Stimulated activated CD4-positive, alpha-beta T cell treated with anti-CD3 and anti-CD28 coated beads, Interleukin-2, amount 100 ng/mL, for 24 hours (primary cell): ENCODE results near the gene TENM4.

ENCODE experiments used
- DNase-seq, 2 donors: peaks; one replicate each; pipeline ENCODE4 v3.0.0-alpha.2; 2020

TENM4 gene

DNA sequence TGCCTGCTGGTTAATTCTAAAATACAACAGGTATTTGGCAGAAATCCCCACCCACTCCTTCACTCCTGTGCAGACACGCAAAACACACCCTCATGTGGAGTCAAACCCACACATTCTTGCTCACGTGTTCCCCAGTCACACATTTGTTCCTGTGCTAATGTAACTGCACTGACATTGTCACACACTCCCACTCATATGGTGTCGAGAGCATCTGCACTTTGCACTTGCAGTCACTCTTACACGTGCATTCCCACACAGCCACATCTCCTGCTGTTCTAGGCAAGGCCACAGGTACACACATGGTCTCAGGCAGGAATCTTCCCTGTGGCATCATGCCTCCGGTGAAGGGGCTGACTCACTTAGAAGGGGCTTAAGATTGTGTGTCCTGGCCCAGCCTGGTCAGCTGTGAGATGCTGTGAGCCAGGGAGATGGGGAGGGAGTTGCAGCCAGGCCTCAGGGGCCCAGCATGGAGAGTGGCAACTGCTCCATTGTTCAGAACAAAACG, 395.0 kb downstream of the TENM4 start:
- DNase-seq = no peak

DNA sequence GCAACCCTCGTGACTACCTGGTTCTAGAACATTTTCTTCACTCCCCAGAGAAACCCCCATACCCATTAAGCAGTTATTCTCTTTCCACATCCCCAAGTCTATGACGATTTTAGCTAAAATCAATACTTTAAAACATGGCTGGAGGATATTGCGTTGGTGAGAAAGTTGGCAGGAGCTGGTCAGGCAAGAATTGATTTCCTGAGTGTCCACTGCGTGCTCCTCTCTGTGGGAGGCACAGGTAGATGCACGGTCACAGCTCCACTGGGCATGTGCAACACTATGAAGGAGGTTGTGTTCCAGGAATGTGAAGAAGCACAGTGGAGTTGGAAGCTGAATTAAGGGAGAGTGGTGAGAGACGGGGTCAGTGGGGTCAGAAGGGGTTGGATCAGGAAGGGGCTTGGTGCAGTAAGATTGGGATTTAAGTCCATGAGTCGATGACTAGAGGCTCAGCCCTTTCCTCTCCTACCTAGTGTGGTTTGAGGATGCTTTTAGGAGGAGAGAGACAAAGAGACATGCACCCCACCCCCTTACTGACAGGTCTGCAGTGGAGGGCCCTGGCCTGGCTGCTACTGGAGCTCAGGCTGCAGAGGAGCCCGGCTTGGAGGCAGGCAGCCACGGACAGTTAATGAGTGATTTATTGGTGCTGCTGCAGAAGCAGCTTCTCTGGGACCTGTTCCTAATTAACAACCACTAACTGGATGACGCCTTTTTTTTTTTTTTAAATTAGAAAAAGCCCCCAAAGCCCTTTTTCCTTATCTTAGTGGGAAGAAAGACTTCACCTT, 395.6 kb downstream of the TENM4 start:
- DNase-seq = no peak

DNA sequence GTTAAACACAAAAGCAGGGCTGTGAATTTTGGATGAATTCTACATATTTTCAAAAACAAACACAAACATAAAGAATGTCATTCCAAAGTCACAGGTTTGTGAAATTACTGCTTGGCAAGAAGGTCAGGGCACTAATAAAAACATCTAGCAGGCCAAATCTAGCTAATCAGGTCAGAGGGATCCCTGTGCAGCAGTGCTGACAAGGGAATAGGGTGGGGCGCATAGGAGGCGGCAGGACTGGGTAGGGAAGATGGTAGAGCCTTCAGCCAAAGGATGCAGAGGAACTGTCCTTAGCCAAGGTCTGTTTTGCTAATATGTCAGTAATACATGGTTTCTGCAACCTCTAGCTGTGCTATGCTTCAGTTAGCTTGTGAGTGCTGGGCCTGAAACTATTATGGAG, 396.6 kb downstream of the TENM4 start:
- DNase-seq = no peak

DNA sequence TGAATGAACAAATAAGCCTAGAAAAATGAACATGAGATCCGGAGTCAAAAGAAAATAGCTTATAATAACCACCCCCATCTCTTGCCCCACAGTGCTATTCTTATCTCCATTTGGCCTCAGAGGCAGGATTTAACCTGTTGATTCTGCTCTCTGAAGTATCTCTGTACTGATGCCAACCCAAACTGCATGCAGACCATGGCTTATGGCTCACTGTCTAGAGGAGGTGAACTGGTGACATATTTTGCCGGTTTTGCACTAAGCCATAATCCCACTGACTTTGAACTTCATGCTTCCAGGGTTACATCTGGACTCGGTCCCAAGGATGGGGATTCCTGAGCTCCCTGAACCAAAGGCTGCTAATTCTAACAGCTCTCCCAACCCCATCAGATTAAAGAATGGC, 397.1 kb downstream of the TENM4 start:
- no peak for DNase-seq

DNA sequence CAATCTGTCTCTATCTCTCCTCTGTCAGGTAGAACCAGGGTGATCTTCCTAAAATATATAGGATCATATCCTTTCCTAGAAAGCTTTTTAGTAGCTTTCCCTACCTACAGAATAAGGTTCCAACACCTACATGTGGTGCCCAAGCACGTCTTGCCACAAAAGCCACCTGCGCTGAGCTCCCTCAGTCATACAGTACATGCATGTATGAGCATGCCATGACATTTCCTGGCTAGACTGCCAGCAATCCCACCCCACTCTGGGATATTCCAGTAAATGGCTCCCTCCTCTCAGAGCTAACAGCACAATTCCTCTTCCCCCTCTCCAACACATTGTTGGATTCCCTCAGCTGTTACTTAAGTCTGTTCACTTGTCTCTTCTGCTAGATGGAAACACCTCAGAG, 398.0 kb downstream of the TENM4 start:
- DNase-seq = no peak

DNA sequence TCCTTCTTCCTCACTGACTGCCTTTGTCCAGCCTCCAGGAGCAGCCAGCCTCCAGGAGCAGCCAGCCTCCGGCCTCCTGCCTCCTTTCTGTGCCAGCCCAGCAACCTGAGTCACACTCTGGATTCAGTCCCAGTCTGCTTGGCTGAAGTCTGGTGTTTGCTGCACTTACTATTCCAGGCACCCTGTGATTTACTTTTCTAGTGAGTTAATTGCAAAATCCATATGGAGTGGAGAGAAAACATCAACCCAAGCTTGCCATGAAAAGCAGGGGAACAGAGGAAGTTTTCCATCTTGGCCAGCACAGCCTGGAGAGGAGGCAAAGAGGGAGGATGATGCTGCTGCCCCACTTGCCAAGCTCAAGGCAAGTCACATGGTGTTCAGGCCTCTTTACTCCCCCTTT, 400.5 kb downstream of the TENM4 start:
- no peak for DNase-seq

DNA sequence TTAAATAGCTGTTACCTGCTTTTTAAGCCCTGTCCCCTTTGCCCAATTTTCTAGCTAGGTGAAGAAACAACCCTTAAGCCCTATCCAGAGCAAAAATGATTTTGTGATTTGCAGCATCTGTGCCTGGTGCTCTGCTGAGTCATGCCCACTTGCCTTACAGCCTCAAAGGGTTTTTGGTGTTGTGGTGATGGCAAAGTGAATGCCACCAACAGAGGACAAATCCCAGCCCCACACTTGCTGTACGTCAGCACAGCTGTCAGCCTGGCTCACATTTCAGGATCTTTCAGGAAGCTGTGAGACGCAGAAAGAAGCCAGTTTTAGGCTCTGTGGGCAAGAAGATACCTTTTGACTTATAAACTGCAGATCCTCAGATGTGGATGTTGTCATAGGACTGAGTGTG, 401.7 kb downstream of the TENM4 start:
- DNase-seq = no peak

DNA sequence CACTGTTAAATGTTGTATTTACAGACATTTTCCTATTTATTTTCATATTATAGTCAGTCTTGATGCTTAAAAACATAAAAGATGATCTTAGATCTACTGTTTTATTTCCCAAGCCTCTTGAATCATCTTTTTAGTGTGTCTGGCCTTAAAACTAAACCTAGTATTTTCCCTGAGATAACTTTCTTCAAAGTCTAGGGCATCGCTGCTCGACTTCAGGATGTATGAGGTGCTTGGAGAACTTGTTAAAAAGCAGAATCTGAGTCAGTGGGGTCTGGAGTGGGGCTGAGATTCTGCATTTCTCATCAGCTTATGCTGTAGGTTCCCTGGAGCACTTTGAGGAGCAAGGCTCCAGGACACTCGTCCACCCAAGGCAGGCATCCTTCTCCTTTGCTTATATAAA, 404.9 kb downstream of the TENM4 start:
- no peak for DNase-seq

DNA sequence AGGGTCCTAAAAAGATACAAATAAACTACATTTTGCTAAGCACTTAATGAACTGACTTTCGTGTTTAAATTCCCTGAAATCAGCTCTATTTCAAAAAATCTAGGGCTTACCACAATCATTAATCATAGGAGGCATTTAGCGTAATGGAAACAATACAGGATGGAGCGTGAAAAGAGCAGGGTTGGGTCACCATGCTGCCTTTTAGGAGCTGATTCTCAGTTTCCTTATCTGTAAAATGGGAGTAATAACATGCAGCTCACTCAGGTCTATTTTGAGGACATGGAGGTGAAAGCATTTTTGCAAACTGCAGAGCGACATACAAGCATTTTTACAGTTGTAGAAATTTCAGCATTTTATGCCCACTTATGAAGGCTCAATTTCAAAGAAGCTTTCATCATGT, 407.0 kb downstream of the TENM4 start:
- no peak for DNase-seq

DNA sequence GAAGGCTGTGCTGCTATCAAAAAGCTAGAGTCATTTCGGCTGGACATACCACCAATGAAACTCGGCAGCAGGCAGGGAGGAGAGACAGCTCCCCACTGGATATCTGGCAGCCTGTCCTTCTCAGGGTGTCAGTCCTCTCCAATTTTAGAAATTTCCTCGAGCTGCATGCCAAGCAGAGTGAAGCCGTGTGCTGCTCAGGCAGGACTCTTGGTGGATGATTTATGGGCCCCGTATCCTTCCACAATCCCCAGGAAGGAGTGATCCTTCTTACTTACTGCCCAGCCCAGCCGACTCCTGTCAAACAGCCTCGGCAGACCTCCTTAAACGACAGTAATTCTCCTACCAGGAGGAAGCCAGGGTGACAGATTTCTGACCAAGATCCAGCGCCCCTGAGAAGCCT, 410.4 kb downstream of the TENM4 start:
- DNase-seq = no peak

DNA sequence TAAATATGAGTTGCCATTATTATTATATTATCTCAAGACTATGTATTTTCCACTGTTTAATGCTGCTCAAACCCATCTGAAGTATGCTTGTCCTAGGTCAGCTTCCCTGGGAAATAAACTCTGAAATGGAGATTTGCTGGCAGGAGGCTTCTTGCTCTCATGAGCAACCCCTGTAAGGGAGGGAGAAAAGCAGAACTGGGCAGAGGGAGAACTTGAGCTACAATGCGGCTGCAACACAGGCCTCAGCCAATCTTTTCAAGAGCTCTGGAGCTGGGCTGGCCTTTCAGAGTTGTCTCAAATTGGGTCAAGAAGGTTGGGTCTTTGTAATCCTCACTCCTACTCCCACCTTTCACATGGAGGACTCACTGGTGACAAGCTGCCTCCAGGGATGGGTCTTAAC, 412.6 kb downstream of the TENM4 start:
- DNase-seq = no peak

DNA sequence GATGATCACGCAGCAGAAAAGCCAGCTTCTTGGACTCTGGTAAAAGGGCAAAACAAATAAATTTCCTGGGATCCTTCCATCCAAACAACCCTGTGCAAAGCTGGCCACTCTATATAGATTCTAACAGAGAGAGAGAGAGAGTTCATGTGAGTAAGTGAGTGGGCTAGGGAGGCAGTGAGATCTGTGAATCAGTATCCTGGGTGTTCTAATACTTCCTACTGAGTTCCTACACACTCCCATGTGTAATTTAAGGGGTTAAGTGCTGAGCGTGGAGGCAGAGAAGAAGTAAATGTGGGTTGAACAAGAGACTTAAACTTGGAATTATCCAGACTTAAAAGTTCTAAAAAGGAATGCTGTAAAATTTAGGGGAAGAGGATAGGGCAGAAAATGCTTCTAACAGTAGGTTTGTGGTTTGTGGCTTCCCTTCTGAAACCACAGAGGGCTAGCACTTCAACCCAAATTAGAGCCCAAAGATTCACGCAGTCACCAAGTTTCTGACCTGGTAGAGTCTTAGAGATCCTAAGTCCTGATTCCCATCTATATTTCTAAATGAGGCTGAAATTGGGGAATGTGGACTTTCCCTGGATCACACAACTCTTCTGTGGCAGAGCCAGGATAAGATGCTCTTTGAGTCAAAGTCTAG, 413.9 kb downstream of the TENM4 start:
- no peak for DNase-seq

DNA sequence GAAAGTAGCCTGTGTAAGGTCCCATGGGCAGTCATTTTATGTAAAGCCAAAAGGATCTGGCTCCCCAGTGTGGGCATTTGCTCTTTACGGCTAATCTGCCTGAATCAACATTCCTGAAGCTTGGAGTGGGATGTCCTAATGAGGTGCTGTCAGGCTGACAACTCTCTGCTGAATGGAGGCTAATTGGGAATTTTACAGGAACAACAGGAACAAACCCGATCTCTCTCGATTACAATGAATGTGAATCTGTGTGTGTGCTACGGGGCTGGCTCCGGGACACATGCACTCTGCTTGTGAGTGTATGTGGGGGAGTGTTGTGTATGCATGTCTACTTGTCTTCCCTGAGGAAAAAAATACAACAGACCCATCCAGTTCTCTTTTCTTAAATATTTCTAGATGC, 415.2 kb downstream of the TENM4 start:
- no peak for DNase-seq

DNA sequence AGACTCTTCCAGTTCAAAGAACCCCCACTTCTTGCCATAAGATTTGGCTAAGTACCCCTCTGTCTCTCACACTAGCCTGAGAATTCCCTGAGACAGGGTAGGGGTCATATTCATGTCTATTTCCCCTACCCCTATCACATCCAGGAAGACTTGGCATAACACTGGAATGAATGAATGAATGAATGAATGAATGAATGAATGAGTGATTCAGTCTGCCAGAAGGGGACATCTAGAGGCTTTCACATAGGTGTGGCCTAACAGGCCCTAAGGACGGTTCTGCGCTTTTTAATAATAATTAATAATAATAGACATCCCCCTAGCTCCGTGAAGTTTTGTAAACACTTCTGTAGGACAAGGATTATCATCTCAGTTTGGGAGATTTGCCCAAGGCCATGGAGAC, 415.7 kb downstream of the TENM4 start:
- no peak for DNase-seq

DNA sequence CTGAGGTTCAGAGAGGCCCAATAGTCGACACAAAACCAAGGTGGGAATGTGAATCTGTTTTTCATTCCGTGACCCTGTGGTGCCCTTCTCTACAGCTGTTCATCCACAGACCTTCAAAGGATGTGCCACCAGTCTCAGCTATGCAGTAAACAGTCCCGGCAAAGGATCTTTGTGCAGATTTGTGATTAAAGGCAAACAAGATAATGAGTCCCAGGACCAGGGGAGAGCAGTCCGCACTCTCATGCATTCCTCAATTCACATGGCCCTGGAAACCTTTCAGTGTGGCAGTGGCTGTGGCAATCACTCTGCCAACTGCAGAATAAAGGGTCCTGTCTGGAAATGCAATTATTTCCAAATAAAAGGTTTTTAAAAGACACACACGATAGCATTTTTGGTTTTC, 418.6 kb downstream of the TENM4 start:
- no peak for DNase-seq

DNA sequence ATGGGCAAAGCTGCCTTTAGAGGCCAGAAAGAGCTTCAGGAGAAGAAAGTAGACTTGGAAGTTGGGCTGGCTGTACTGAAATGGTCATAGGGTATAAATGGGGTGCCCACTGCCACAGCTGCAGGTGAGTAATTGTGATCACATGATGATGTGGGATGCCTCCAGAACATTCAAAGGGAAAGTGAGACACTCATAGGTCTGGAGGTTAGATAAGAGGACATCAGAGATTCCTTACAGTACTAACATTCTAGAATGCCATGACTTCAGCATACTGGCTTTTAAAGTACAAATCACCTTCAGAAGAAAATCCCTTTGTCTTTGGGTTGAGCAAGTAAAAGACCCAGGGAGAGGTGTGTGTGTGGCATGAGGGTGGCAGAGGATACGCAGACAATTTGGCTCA, 419.2 kb downstream of the TENM4 start:
- DNase-seq = no peak

DNA sequence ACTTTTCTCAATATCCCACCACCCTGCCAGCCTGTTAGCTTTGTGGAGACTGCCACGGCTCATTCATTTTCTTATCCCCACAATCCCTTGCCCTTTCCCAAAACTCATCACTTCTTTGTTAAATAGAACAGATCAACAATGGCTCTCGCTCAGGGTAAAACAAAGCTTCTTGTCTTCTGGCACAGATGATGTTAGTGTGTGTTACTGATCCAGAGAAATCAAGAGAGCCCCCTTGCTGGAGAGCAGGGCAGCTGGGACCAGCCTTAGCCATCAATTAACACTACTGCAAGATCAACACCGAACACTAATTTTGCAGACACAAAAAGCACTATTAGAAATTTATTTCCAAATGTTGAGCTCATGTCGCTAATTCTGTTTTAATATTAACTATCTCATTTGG, 420.9 kb downstream of the TENM4 start:
- DNase-seq = no peak

DNA sequence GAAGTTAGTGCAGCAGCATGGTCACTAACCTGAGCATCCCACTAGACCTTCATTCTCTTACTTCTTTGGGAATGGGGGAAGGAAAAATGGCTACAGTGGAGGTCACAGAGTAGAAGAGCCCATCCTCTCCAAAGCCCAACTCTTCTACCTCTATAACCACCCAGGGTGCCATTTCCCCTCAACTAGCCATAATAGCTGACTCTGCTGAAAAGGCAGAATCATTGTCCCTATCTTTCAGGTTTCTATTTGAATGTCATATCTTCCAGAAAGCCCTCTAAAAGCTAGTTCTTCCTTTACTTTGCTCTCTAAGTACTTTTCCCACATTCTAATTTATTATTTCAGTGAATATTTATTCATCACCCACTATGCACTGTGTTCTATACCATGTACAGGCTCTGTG, 421.6 kb downstream of the TENM4 start:
- no peak for DNase-seq

DNA sequence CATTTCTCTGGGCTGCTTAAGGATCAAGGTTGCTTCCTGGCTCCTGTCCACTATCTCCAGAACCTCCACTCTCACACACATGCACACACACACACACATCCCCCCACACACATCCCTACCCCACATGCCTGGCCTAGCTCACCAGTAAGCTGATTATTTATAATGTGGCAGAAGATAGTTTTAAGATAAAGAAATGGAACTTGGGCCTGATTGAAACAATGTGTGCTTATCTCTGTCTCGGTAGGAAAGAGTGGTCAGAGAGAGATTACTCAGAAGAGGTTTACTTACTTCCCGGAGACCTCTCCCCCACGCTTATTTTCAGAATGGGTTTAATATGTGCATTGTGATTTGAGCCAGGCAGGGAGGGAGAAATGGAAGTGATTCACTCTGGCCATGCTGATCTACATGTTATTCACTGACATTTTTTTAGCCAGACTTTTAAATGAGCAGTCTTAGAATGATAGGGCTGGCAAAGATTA, 422.4 kb downstream of the TENM4 start:
- DNase-seq = no peak

DNA sequence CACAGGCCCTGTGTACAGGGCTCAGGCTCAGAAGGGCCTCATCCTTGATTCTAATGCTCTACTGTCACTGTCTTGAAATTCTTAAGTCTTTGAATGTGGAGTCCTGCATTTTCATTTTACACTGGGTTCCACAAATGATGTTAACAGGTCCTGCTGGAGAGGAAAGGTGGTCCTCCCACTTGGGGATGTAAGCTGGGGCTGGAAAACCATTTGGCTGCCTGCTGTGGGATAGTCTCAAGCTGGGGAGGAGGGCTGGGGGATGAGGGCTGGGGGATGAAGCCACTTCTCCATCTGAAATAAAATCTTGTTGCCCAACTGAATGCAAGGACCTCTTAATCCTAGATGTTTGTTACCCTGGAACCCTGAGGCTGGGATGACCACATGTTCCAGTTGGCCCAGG, 423.0 kb downstream of the TENM4 start:
- DNase-seq = no peak

DNA sequence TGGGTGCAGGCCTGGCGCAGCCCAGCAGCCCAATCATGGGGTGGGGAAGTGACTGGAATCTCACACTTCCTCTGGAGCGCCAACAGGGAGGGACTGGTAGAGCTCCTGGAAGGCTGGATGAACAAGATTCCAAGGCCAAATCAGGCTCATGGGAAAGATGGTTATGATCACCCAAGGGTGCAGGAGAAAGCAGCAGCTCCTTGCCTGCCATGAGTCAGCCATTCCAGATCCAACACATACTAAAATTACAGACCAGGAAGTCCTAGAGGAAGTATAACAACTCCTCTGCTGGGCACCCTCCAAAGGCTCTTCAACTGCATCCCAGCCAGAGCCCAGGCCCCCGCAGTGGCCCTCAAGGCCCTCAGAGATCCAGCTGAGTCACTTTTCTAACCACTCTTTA, 427.3 kb downstream of the TENM4 start:
- no peak for DNase-seq

DNA sequence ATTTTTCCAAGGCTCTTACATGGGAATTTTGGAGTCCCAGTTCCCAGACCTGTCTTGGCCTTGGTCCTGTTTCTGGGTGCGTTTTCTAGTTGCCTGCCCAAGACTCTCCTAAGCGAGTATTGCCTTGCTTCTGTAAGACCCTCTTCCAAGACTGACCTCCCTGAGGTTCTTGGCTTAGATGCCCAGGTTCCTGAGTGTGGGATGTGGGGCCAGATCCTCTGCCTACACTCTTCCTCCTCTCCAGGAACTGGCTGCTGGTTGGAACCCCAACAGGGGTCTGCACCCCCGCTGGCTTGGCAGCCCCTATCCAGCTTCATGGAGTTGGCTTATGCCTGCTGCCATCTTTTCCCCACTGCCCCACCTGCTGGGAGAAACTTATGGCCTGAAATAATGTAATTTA, 429.5 kb downstream of the TENM4 start:
- no peak for DNase-seq

DNA sequence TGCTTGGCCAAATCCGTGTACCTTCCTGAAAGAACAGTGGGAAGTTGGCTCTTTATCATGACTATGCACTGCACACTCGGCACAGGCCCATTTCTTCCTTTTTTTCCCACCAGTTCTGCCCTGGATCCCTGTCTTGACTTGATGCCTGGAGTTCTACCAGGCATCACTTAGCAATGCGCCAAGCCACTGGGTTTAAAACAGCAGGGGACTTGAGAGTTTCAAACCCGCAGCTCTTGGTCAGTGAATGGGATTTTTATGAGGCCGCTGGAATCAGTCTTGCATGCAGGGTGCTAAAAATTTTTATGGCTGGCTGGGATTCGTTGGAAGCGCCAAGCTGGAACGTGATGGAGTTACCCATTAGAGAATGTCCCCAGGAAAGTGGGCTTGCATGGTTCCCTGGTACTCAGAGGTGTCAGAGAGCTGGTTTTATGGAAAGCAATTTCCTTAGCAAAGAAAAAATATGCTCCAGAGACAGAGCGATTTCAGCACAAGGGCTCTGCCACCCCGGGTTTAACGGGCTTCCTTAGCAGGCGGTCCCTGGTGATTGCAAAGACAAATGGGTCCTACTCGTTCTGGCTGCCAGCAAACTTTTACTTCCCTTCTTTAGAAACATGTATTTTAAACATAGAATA, 432.9 kb downstream of the TENM4 start:
- DNase-seq = no peak

DNA sequence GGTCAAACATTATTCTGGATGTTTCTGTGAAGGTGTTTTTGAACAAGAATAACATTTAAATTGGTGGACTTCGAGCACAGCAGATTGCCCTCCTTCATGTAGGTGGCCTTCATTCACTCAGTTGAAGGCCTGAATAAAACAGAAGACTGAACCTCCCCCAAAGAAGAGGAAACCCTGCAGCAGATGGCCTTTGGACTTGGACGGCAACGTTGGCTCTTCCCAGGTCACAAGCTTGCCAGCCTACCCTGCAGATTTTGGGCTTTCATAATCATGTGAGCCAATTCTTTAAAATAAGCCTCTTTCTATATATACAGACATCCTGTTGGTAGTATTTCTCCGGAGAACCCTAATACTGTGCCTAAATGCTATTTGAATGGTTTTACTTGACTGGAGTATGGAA, 434.0 kb downstream of the TENM4 start:
- DNase-seq = no peak
